IPS-18a (cell line): Measurements from ENCODE around the gene MSTN.

Experiments
- H3K27ac ChIP-seq: one replicate; pipeline ENCODE4 v1.5.1; 2013; ENCODE audit warnings: low read length
- H3K27me3 ChIP-seq: one replicate; pipeline ENCODE4 v1.6.1; 2013; ENCODE audit warnings: mild to moderate bottlenecking, low read length; ENCODE audit not compliant: control insufficient read depth, insufficient read depth
- H3K36me3 ChIP-seq: one replicate; pipeline ENCODE4 v1.6.1; 2013; ENCODE audit warnings: low read depth, low read length; ENCODE audit not compliant: control insufficient read depth
- H3K4me1 ChIP-seq: one replicate; pipeline ENCODE4 v1.6.1; 2013; ENCODE audit warnings: low read depth, low read length; ENCODE audit not compliant: control insufficient read depth
- H3K4me3 ChIP-seq: one replicate; pipeline ENCODE4 v1.5.1; 2013; ENCODE audit warnings: low read length
- H3K9ac ChIP-seq: one replicate; pipeline ENCODE4 v1.6.1; 2013; ENCODE audit warnings: mild to moderate bottlenecking, low read length, moderate library complexity
- H3K9me3 ChIP-seq: one replicate; pipeline ENCODE4 v1.6.1; 2013; ENCODE audit warnings: low read depth, low read length; ENCODE audit not compliant: control insufficient read depth

MSTN gene

DNA sequence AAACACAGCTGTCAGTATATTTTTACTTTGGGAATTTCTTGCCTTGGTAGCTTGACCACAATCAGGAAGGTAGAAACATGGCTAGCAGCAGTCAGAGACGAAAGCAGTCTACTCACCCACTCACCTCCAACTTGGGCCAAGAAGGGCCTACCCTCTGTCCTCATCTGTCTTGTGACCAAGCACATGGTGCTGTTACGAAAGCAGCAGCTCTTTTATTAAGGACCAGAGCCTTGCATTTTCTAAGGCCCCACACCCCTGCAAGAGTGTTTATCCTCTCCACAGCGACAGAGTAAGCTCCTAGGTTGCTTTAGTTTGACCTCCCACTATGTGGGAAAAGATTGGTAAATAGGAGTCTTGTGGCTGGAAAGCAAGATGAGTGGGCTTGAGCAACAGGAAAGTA lies 31.3 kb upstream of the MSTN start:
- H3K27ac ChIP-seq, result no peak overlapping the region
- H3K9ac ChIP-seq, result no peak overlapping the region
- no peaks in the 10 kb centered on the region for H3K9me3 ChIP-seq
- no peaks in the 10 kb centered on the region for H3K4me1 ChIP-seq
- no peaks in the 10 kb centered on the region for H3K27me3 ChIP-seq
- no peaks in the 10 kb centered on the region for H3K36me3 ChIP-seq
- no peak overlapping the region for H3K4me3 ChIP-seq

DNA sequence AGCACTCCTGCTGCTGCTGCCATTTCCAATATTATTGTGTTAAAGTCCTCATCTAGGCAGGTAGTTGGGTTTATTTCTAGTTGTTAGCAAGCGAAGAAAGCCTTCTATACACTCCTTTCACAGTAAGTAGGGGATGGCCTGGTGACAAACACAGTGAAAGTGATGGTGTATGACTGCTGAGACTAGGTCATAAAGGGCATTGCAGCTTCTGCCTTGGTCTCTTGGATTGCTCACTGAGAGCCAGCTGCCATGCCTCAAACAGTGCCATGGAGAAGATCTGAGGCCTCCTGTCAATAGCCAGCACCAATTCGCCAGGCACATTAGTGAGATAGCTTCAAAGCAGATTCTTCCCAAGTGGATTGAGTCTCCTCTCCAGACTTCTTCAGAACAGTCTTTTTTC lies 27.6 kb upstream of the MSTN start:
- Histone ChIP-seq H3K9ac (no peak overlapping the region), H3K4me1 (no peaks in the 10 kb centered on the region), H3K4me3 (no peak overlapping the region), H3K36me3 (no peaks in the 10 kb centered on the region), H3K9me3 (no peaks in the 10 kb centered on the region), H3K27me3 (no peaks in the 10 kb centered on the region), H3K27ac (no peak overlapping the region)

DNA sequence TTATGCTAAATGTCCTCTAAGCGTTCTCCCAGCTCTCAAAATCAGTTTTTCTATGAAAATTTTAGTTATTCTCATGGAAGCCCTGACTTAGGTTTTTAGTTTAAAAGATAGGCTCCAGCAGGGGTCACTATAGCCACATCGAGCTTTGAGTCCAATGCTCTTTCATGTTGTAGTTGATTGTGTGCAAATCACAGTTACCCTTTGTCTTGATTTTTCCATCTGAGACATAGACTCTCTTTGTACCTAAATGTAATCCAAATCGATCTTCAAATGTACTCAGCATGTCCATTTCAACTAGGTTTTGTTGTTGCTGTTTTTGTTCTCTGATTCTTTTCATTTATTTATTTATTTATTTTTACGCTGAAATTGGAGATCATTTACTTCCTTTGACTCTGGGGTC lies 26.4 kb upstream of the MSTN start:
- Histone ChIP-seq H3K27ac (no peak overlapping the region), H3K4me3 (no peak overlapping the region), H3K27me3 (no peaks in the 10 kb centered on the region), H3K4me1 (no peaks in the 10 kb centered on the region), H3K9me3 (no peaks in the 10 kb centered on the region), H3K36me3 (no peaks in the 10 kb centered on the region), H3K9ac (no peak overlapping the region)

DNA sequence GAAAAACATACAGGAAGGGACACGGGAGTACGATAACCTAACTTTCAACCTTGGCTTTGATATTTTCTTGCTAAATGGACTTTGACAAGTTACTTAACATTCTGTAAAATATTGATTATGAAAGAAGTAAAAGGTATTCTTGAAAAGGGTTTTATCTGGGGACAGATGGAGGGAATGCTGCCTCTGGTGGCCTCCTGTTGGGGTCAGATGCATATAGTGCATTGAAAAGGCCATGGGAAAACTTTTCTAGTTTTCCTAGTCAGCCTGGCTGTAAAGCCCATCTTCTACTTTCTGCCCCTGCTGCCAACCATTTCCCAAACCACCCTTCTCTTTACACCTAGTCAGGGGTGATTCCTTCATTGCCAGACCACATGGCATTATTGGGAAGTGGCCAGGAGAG lies 22.2 kb upstream of the MSTN start:
- Histone ChIP-seq H3K36me3 (no peaks in the 10 kb centered on the region), H3K9ac (no peak overlapping the region), H3K27me3 (no peaks in the 10 kb centered on the region), H3K4me1 (no peaks in the 10 kb centered on the region), H3K4me3 (no peak overlapping the region), H3K9me3 (no peaks in the 10 kb centered on the region), H3K27ac (no peak overlapping the region)

DNA sequence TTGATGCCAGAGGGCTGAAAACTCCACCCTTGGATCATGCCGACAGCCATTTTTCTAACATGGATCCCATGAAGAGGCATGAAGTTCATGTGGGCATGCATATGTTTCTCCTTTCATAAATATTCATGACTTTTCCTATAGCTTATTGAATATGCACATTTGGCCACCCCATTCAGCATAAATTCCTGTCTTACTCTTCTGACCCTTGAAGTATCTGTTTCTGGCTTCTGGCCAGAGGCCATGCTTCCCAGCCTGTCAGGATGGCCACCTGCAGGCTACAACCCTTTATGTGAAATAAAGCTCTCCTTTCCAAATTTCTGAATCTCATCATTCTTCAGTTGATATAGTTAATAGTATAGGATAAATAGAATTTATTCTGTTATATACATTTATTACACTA lies 19.6 kb upstream of the MSTN start:
- no peaks in the 10 kb centered on the region for H3K27me3 ChIP-seq
- H3K27ac ChIP-seq, result no peak overlapping the region
- no peaks in the 10 kb centered on the region for H3K36me3 ChIP-seq
- H3K4me3 ChIP-seq, result no peak overlapping the region
- no peak overlapping the region for H3K9ac ChIP-seq
- no peaks in the 10 kb centered on the region for H3K9me3 ChIP-seq
- H3K4me1 ChIP-seq, result no peaks in the 10 kb centered on the region

DNA sequence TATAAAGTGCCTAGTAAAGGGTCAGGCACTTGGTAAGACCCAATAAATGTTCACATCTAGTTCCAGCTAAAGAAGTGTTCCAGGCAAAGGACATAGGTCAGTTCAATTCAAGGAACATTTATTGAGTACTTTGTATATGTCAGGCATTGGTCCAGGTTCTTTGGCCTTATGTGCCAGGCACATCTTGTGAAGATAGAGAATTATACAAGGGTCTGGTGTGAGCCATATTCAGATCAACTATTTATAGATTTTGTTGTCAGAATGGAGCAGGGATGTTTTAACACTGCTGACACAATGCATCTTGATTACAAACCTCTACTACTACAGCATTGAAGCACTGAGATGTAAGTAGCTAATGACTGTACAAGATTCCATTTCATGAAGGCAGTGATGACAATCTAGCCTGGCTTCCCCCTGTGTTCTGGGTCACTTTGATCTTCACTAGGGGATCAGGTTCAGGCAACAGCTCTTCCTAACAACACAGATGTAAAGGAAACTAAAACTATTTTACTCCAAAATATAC lies 18.1 kb upstream of the MSTN start:
- H3K9me3 ChIP-seq, result no peaks in the 10 kb centered on the region
- H3K27ac ChIP-seq, result no peak overlapping the region
- H3K4me3 ChIP-seq, result no peak overlapping the region
- H3K9ac ChIP-seq, result no peak overlapping the region
- H3K4me1 ChIP-seq, result no peaks in the 10 kb centered on the region
- H3K36me3 ChIP-seq, result no peaks in the 10 kb centered on the region
- H3K27me3 ChIP-seq, result no peaks in the 10 kb centered on the region

DNA sequence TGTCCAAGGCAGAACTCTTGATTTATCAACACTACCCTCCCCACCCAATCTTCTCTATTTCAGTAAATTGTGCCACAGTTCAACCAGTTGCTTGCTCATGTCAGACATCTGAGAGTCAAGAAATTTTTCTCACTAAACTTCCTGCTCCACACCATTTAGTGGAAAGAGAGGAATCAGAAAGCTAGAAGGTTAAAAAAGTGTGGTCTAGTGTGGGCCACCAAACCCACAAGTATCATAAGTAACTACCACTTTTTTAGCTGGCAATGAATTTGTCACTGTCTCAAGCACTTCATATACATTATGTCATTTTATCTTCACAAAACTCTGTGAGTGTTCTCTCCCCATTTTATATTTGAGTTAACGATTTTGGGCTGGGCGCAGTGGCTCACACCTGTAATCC lies 16.6 kb upstream of the MSTN start:
- no peak overlapping the region for H3K9ac ChIP-seq
- H3K4me3 ChIP-seq, result no peak overlapping the region
- H3K36me3 ChIP-seq, result no peaks in the 10 kb centered on the region
- no peak overlapping the region for H3K27ac ChIP-seq
- H3K27me3 ChIP-seq, result no peaks in the 10 kb centered on the region
- no peaks in the 10 kb centered on the region for H3K4me1 ChIP-seq
- H3K9me3 ChIP-seq, result no peaks in the 10 kb centered on the region

DNA sequence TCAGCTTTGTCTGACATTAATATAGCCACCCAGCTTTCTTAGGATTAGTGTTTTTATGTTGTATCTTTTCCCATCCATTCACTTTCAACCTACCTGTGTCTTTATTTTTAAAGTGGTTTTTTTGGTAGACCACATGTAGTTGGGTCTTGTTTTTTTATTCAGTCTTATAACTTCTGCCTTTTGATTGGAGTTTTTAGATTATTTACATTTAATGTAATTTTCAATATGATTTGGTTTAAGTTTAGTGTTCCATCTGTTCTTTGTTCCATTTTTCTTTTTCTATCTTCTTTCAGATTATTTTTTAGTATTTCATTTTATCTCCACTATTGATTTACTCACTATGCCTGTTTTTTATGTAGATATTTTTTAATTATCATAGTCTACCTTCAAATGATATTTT lies 13.1 kb upstream of the MSTN start:
- Histone ChIP-seq H3K27ac (no peak overlapping the region), H3K9me3 (no peaks in the 10 kb centered on the region), H3K4me1 (no peaks in the 10 kb centered on the region), H3K36me3 (no peaks in the 10 kb centered on the region), H3K4me3 (no peak overlapping the region), H3K9ac (no peak overlapping the region), H3K27me3 (no peaks in the 10 kb centered on the region)

DNA sequence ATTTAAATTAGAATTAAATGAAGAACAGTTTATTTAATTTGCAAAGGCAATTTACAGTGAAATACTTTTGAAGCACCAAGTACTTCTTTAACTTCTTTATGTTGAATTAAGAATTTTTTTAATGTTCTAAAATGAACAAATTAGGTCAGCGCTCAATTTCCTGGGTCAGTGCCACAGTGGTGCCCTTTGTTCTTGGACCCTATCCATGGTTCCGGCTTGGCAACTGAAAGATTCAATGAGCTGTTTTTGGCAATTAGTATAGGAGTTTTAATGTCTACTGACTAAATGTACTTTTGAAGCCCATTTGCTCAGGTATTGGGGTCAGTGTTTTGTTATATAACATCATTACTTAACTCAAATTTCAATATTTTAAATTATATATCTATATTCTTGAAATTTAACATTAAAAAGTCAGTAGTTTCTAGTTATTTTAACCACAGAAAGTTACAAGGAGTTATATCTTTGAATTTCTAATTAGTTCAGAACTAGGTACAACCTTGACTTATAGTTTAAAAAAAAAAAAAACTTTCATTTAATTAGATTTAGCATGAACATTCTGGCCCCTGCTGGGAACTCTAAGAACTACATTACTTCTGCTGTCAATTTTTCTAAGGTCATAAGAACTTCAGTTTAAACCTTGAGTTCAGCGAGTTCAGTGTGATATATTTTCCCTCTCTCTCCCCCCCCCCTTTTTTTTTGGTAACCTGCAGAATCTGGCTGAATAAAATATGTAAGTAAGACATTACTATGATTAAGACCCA lies 7.6 kb upstream of the MSTN start:
- H3K27me3 ChIP-seq, result no peaks in the 10 kb centered on the region
- no peak overlapping the region for H3K9ac ChIP-seq
- no peaks in the 10 kb centered on the region for H3K9me3 ChIP-seq
- H3K36me3 ChIP-seq, result no peaks in the 10 kb centered on the region
- H3K4me1 ChIP-seq, result no peaks in the 10 kb centered on the region
- H3K4me3 ChIP-seq, result no peak overlapping the region
- H3K27ac ChIP-seq, result no peak overlapping the region

DNA sequence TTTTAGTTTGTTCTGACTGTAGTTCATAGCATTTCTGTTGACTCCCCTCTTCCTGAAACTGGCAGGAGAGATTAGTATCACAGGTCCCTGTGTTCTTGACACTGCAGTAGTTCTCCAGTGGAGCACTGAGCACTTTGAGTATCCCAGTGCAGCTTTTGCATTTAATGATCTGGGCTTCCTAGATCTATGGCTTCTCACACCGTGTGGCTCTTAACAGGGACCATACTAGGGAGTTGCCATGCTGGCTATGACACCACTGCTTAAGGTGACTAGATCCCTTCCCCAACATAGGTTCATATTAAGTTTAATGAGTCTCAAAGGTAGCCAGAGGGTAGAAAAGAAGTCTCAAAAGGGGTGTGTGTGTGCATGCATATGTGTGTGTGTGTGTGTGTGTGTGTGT lies 6.2 kb upstream of the MSTN start:
- H3K27ac ChIP-seq, result no peak overlapping the region
- H3K9me3 ChIP-seq, result no peaks in the 10 kb centered on the region
- no peak overlapping the region for H3K9ac ChIP-seq
- H3K4me3 ChIP-seq, result no peak overlapping the region
- no peaks in the 10 kb centered on the region for H3K36me3 ChIP-seq
- no peaks in the 10 kb centered on the region for H3K4me1 ChIP-seq
- no peaks in the 10 kb centered on the region for H3K27me3 ChIP-seq

DNA sequence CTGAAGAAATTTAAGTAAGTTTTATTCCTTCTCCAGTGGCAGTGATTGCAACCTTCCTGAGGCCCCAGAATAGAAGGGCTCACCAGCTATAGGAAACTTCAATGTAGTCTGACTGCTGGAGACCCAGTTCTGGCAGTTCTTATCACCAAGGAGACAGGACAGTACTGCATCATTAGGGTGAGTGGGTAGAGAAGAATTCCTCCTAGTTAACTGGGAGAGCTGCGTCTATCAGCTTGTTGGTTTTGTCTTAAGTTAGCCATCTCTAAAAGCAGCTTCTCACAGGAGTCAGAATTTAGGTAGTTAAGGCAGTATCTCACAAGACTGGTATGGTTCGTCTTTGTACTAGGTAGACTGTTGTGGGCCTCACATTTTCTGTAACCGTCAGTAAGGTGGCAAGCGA lies 3.3 kb upstream of the MSTN start:
- Histone ChIP-seq H3K4me1 (no peaks in the 10 kb centered on the region), H3K36me3 (no peaks in the 10 kb centered on the region), H3K4me3 (no peak overlapping the region), H3K27me3 (no peaks in the 10 kb centered on the region), H3K9me3 (no peaks in the 10 kb centered on the region), H3K9ac (no peak overlapping the region), H3K27ac (no peak overlapping the region)

DNA sequence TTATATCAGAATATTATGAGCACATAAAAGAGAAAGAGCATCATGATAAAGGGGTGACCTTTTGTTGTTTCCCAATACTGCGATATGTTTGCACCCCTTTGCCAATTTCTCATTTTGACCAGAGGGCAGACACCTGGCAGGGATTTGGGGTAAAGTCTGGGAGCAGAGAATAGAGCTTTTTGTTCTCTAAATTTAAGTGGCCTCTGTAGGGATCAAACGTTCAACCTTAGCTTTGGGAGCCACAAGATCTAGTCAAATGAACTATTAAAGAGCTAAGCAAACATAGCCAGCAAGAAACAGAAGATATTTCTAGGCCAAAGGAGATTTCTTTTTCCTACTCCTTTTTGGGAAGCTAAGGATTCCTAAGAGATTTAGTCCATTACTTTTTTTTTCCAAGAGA lies 1.1 kb upstream of the MSTN start:
- no peaks in the 10 kb centered on the region for H3K9me3 ChIP-seq
- H3K4me3 ChIP-seq, result no peak overlapping the region
- no peaks in the 10 kb centered on the region for H3K27me3 ChIP-seq
- no peak overlapping the region for H3K9ac ChIP-seq
- H3K36me3 ChIP-seq, result no peaks in the 10 kb centered on the region
- no peak overlapping the region for H3K27ac ChIP-seq
- no peaks in the 10 kb centered on the region for H3K4me1 ChIP-seq
